DOHH2 (cell line): ENCODE data around the gene SAMD4A.
A peak's percentile ranks its signal among the peaks of the same experiment; 100 is the strongest.

Experiments used
- H3F3A ChIP-seq: fragments of 200-600 bp; sonication (generic), shearing (Covaris generic); 2 replicates; pipeline ENCODE4 v1.6.0; 2016; ENCODE audit warnings: antibody characterized with exemption, mild to moderate bottlenecking; ENCODE audit not compliant: control insufficient read depth, insufficient read depth
- H3K27ac ChIP-seq: fragments of 200-600 bp; sonication (generic); 2 replicates; pipeline ENCODE4 v1.5.1; 2014; ENCODE audit warnings: low read depth, mild to moderate bottlenecking, low read length, moderate library complexity
- H3K27me3 ChIP-seq: fragments of 200-600 bp; sonication (generic); 2 replicates; pipeline ENCODE4 v1.6.1; 2014; ENCODE audit warnings: mild to moderate bottlenecking, low read length, mixed read lengths; ENCODE audit not compliant: control insufficient read depth
- H3K36me3 ChIP-seq: fragments of 200-600 bp; sonication (generic); 2 replicates; pipeline ENCODE4 v1.6.1; 2014; ENCODE audit warnings: mild to moderate bottlenecking, low read length, moderate library complexity, mixed read lengths; ENCODE audit not compliant: control insufficient read depth
- H3K4me1 ChIP-seq: fragments of 200-600 bp; sonication (generic); 2 replicates; pipeline ENCODE4 v1.6.1; 2014; ENCODE audit warnings: mild to moderate bottlenecking, low read length, mixed read lengths; ENCODE audit not compliant: control insufficient read depth
- H3K4me2 ChIP-seq: fragments of 200-600 bp; sonication (generic); 2 replicates; pipeline ENCODE4 v1.6.0; 2014; ENCODE audit warnings: mild to moderate bottlenecking, low read length, moderate library complexity
- H3K4me3 ChIP-seq: fragments of 200-600 bp; sonication (generic); 2 replicates; pipeline ENCODE4 v1.5.1; 2014; ENCODE audit warnings: mild to moderate bottlenecking, low read length, mixed read lengths
- H3K79me2 ChIP-seq: fragments of 200-600 bp; sonication (generic); 2 replicates; pipeline ENCODE4 v1.6.1; 2014; ENCODE audit warnings: mild to moderate bottlenecking, low read length, mixed read lengths; ENCODE audit not compliant: control insufficient read depth
- H3K9me2 ChIP-seq: fragments of 200-600 bp; sonication (generic); replicated peaks from 2 replicates; pipeline ENCODE4 v1.6.1; 2014; ENCODE audit warnings: mild to moderate bottlenecking, low read length, mixed read lengths; ENCODE audit not compliant: control insufficient read depth
- H3K9me3 ChIP-seq: fragments of 200-600 bp; sonication (generic); 2 replicates; pipeline ENCODE4 v1.6.1; 2014; ENCODE audit warnings: antibody characterized with exemption, low read length, mixed read lengths; ENCODE audit not compliant: control insufficient read depth, insufficient read depth
- H4K20me1 ChIP-seq: fragments of 200-600 bp; sonication (generic); 2 replicates; pipeline ENCODE4 v1.6.0; 2014; ENCODE audit warnings: low read depth, mild to moderate bottlenecking, antibody characterized with exemption, low read length, moderate library complexity; ENCODE audit not compliant: control insufficient read depth, insufficient read depth
- CTCF ChIP-seq: fragments of 200-600 bp; sonication (generic); IDR thresholded peaks from one replicate; pipeline ENCODE4 v1.5.1; 2014; ENCODE audit warnings: antibody characterized with exemption, mild to moderate bottlenecking, low read depth, low read length; ENCODE audit not compliant: poor library complexity, severe bottlenecking
- EZH2phosphoT487 ChIP-seq: fragments of 200-600 bp; sonication (generic); IDR thresholded peaks from 2 replicates; pipeline ENCODE4 v1.6.1; 2017; ENCODE audit warnings: borderline replicate concordance, mild to moderate bottlenecking, antibody characterized with exemption, low read length, moderate library complexity, mixed read lengths

Gene SAMD4A

GRCh38 chr14:54812617-54813016, 245.7 kb downstream of the SAMD4A start:
- Histone ChIP-seq H3K27ac (no peak overlapping the region), H4K20me1 (no peaks in the 10 kb centered on the region), H3K79me2 (no peaks in the 10 kb centered on the region), H3K9me2 (no peaks in the 10 kb centered on the region), H3K4me1 (no peaks in the 10 kb centered on the region), H3F3A (no peaks in the 10 kb centered on the region), H3K4me3 (no peak overlapping the region), H3K36me3 (no peaks in the 10 kb centered on the region), H3K27me3 (no peaks in the 10 kb centered on the region), H3K9me3 (no peaks in the 10 kb centered on the region), H3K4me2 (no peak overlapping the region)
- TF ChIP-seq EZH2phosphoT487 (no peak), CTCF (no peak)

- H4K20me1 ChIP-seq = no peaks in the 10 kb centered on the region
- H3K4me1 ChIP-seq = no peaks in the 10 kb centered on the region
- no peak overlapping the region for H3K4me3 ChIP-seq
- H3K27me3 ChIP-seq = no peaks in the 10 kb centered on the region
- TF ChIP-seq CTCF = no peak
- TF ChIP-seq EZH2phosphoT487 = no peak
- H3K4me2 ChIP-seq = no peak overlapping the region
- H3K79me2 ChIP-seq = no peaks in the 10 kb centered on the region
- H3F3A ChIP-seq = no peaks in the 10 kb centered on the region
- H3K27ac ChIP-seq = no peak overlapping the region
- no peaks in the 10 kb centered on the region for H3K9me2 ChIP-seq
- H3K9me3 ChIP-seq = no peaks in the 10 kb centered on the region
- no peaks in the 10 kb centered on the region for H3K36me3 ChIP-seq
Measured at GRCh38 chr14:54813081-54813480, 246.2 kb downstream of the SAMD4A start.

GRCh38 chr14:54814076-54814475, 247.1 kb downstream of the SAMD4A start:
- no peak for TF ChIP-seq EZH2phosphoT487
- TF ChIP-seq CTCF = peak; percentile 52
- Histone ChIP-seq H3K27me3 (no peaks in the 10 kb centered on the region), H3F3A (no peaks in the 10 kb centered on the region), H4K20me1 (no peaks in the 10 kb centered on the region), H3K9me2 (no peaks in the 10 kb centered on the region), H3K4me2 (no peak overlapping the region), H3K79me2 (no peaks in the 10 kb centered on the region), H3K4me1 (no peaks in the 10 kb centered on the region), H3K27ac (no peak overlapping the region), H3K9me3 (no peaks in the 10 kb centered on the region), H3K36me3 (no peaks in the 10 kb centered on the region), H3K4me3 (no peak overlapping the region)

- no peaks in the 10 kb centered on the region for H3K9me3 ChIP-seq
- no peaks in the 10 kb centered on the region for H3K4me1 ChIP-seq
- no peak overlapping the region for H3K4me3 ChIP-seq
- H3K9me2 ChIP-seq = no peaks in the 10 kb centered on the region
- TF ChIP-seq EZH2phosphoT487 (no peak), CTCF (no peak)
- no peak overlapping the region for H3K4me2 ChIP-seq
- H3K79me2 ChIP-seq = no peaks in the 10 kb centered on the region
- no peaks in the 10 kb centered on the region for H3K36me3 ChIP-seq
- no peaks in the 10 kb centered on the region for H3F3A ChIP-seq
- H4K20me1 ChIP-seq = no peaks in the 10 kb centered on the region
- H3K27ac ChIP-seq = no peak overlapping the region
- H3K27me3 ChIP-seq = no peaks in the 10 kb centered on the region
Measured at GRCh38 chr14:54815016-54815415, 248.1 kb downstream of the SAMD4A start.
